Measurements from ENCODE around the gene ADAP1. TPM values are rescaled to one million over a fixed set of nuclear protein-coding genes. Genes with fewer than 3 reads are reported as not detected.

Gene ADAP1
- total and polyA plus RNA-seq, 2 donors: 6.2 to 9.4 TPM

DNA sequence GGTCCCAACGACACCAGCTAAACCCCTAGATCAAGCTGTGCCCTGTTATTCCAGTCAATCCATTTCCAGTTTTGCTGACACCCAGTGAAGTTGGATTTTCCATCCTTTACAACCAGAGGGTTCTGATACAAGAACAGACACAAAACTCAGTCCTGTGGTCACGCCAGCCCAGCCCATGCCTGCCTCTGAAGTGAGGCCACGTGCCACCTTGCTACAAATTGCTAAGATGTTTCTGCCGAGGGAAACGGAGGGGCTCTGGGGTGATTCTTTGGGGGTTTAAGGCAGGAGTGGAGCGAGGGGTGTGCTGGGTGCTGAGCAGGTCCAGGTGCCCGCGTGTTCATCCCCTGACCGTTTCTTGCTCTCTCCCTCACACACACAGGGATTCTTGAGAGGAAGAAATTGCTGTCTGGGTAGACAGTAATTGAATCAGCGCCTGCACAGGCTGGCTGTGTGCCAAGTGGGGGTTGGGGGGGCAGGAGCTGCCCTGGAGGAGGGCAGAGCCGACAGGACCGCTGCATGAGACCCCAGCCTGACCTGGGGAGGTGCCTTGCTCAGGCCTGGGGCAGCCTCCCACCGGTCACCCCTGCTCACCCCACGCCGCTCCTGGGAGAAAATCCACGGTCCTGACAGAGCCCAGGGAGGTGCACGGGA lies 38.1 kb downstream of the ADAP1 start:
- Histone ChIP-seq H3K27ac (ENCODE audit: low read depth in 1 of 2, low read length in 1 of 2) (no peak overlapping the region), H3K9me3 (ENCODE audit: control insufficient read depth in 2 of 2, insufficient read depth in 1 of 2, low read length in 1 of 2) (peaks cover 0 to 6% of the 10 kb centered on the region in 2 donors), H3K36me3 (ENCODE audit: control insufficient read depth in 2 of 2, insufficient read depth in 2 of 2, low read length in 1 of 2) (no peaks in the 10 kb centered on the region), H3K4me1 (ENCODE audit: control insufficient read depth in 2 of 2, insufficient read depth in 2 of 2, low read length in 2 of 2) (peaks cover 0 to 8% of the 10 kb centered on the region in 2 donors), H3K4me3 (ENCODE audit: low read length in 2 of 2) (no peak overlapping the region), H3K27me3 (ENCODE audit: control insufficient read depth in 2 of 2, insufficient read depth in 1 of 2, low read length in 1 of 2) (peaks cover 0 to 5% of the 10 kb centered on the region in 2 donors)
- WGBS: 85% methylated on average over 17 of the region's 17 CpGs
- DNase-seq (ENCODE audit: low read depth in 6 of 9, low spot score in 9 of 9): no peak

DNA sequence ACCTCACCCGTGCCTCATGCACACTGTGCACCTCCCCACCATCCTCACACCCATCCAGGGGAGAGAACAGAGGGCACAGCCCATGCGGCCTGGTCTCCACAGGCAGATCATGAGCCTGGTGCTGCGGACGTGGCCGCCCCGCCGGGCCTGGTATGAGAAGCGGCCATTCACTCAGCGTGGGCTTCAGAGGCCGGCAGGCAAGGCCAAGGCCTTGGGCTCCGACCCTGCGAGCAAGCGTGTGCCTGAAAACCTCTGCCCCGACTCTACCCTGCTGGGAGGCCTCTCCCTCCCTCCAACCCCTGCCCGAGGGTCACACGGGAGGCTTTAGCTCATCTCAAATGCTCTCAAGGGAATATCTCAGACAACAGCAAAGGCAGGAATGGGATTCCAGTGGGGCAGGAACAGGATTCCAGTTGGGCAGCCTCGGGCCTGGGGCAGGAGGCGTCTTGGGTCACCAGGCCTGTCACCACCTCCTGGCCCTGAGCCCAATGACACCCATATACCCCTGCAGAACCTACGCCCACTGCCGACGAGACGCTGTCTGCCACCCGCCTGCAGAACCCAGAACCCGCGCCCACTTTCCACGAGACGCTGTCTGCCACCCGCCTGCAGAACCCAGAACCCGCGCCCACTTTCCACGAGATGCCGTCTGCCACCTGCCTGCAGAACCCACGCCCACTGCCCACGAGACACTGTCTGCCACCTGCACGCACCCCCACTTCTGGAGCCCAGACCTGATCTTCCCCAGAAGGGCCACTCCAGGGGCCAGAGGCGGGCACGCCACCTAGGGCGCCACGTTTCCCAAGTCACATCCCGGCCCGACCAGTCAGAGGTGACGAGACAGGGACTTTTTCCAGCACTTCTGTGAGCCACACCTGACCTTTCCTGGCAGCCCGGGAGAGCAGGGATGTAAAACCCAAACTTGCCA lies 38.9 kb downstream of the ADAP1 start:
- DNase-seq (ENCODE audit: low read depth in 6 of 9, low spot score in 9 of 9): no peak
- Histone ChIP-seq H3K36me3 (ENCODE audit: control insufficient read depth in 2 of 2, insufficient read depth in 2 of 2, low read length in 1 of 2) (no peaks in the 10 kb centered on the region), H3K4me1 (ENCODE audit: control insufficient read depth in 2 of 2, insufficient read depth in 2 of 2, low read length in 2 of 2) (no peaks in the 10 kb centered on the region), H3K9me3 (ENCODE audit: control insufficient read depth in 2 of 2, insufficient read depth in 1 of 2, low read length in 1 of 2) (no peaks in the 10 kb centered on the region), H3K4me3 (ENCODE audit: low read length in 2 of 2) (no peak overlapping the region), H3K27ac (ENCODE audit: low read depth in 1 of 2, low read length in 1 of 2) (no peak overlapping the region), H3K27me3 (ENCODE audit: control insufficient read depth in 2 of 2, insufficient read depth in 1 of 2, low read length in 1 of 2) (peaks cover 2 to 13% of the 10 kb centered on the region in 2 donors)
- WGBS: 93% methylated on average over 43 of the region's 43 CpGs

DNA sequence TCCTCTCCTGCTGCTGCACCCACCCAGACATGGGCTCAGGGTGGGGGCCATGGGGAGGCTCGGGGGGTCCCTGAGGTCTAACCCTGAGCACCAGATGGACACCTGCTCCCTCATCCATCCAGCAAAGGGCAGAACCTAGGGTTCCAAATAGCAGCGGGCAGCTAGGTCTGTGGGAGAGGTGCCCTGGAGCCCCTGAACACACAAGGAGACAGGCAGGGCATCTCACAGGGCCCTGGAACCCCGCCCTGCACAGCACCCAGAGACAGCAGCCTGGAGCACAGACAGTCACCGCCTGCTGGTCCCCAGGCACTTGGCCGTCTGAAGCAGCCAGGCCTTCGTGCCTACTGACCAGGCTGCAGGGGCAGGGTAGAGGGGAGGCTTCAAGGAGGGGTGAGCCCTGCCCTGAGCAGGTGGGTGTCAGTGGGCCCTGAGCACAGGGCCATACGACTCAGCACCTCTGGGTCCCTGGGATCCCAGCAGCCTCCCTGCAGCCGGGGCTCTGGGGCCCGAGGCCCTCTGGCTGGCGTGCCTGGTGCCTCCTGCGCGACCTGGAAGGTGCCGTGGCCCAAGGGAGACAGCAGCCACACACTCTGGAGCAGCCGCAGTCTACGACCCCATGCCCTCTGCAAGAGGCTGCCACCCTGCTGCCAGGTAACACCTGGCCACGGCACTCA lies 39.8 kb downstream of the ADAP1 start:
- WGBS: 92% methylated on average over 16 of the region's 16 CpGs
- no peak for DNase-seq (ENCODE audit: low read depth in 6 of 9, low spot score in 9 of 9)
- no peaks in the 10 kb centered on the region for H3K9me3 ChIP-seq (ENCODE audit: control insufficient read depth in 2 of 2, insufficient read depth in 1 of 2, low read length in 1 of 2)
- no peak overlapping the region for H3K27ac ChIP-seq (ENCODE audit: low read depth in 1 of 2, low read length in 1 of 2)
- H3K4me1 ChIP-seq (ENCODE audit: control insufficient read depth in 2 of 2, insufficient read depth in 2 of 2, low read length in 2 of 2): no peaks in the 10 kb centered on the region
- H3K36me3 ChIP-seq (ENCODE audit: control insufficient read depth in 2 of 2, insufficient read depth in 2 of 2, low read length in 1 of 2): no peaks in the 10 kb centered on the region
- peaks cover 10 to 22% of the 10 kb centered on the region in 2 donors for H3K27me3 ChIP-seq (ENCODE audit: control insufficient read depth in 2 of 2, insufficient read depth in 1 of 2, low read length in 1 of 2)
- H3K4me3 ChIP-seq (ENCODE audit: low read length in 2 of 2): no peak overlapping the region

DNA sequence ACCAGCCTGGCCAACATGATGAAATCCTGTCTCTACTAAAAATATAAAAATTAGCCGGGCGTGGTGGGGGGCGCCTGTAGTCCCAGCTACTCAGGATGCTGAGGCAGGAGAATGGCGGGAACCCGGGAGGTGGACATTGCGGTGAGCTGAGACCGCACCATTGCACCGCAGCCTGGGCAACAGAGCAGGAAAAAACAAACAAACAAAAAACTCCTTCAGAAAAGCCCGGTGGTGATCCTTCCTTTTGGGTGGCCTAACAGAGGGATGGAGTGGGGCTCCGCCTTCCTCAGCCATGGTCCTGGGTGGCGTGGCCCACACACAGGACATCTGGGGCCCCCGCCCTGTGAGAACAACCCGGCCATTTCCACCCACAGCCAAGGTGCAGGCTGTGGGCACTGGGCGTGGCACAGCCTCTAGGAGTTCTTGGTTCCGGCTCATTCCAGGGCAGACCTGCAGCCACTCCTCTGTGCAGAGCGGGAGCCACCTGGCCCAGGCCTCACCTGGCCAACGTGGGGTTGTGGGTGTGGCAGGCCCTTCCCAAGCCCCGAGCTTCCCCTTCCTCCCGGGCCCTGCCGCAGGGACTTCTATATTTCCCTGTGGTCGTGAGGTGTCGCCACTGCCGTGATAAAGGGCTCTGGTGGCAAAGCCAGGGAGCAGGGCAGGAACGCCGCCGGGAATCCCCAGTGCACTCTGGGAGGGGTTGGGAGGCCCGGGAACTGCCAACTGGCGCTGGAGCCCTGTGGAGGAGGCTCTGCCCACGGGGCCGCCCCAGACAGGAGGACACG lies 40.6 kb downstream of the ADAP1 start:
- H3K4me3 ChIP-seq (ENCODE audit: low read length in 2 of 2): no peak overlapping the region
- no peaks in the 10 kb centered on the region for H3K4me1 ChIP-seq (ENCODE audit: control insufficient read depth in 2 of 2, insufficient read depth in 2 of 2, low read length in 2 of 2)
- no peak for DNase-seq (ENCODE audit: low read depth in 6 of 9, low spot score in 9 of 9)
- WGBS: 91% methylated on average over 31 of the region's 31 CpGs
- H3K9me3 ChIP-seq (ENCODE audit: control insufficient read depth in 2 of 2, insufficient read depth in 1 of 2, low read length in 1 of 2): no peaks in the 10 kb centered on the region
- no peak overlapping the region for H3K27ac ChIP-seq (ENCODE audit: low read depth in 1 of 2, low read length in 1 of 2)
- peaks cover 15 to 28% of the 10 kb centered on the region in 2 donors for H3K27me3 ChIP-seq (ENCODE audit: control insufficient read depth in 2 of 2, insufficient read depth in 1 of 2, low read length in 1 of 2)
- no peaks in the 10 kb centered on the region for H3K36me3 ChIP-seq (ENCODE audit: control insufficient read depth in 2 of 2, insufficient read depth in 2 of 2, low read length in 1 of 2)

DNA sequence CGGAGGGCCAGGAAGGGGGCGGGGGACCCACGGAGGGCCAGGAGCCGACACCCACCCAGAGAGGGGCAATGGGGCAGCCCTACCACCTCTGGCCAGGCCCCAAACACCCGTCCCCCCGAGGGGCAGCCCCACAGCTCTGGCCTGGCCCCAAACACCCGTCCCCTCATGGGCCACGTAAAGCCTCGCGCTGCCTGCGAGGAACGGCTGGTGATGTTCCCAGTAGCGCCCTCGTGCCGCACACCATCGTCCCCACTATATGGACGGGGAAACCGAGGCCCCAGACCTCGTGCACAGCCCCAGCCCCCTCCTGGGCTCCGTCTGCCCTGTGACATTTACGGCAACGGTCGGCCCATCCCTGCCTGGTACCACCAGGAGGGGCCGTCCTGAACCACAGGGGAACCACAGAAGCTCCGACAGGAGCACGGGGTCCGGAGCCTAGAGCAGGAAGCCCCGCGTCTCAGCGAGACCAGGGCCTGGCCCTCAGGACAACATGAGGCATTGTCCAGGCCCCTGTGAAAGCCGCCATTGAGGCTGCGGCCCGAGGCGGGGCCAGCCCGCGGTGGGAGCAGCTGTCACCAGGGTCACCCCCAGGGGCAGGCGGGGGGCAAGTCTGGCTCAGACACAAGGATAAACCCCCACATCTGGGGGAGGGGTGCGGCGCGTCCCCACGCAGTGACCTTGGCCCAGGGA lies 42.5 kb downstream of the ADAP1 start:
- DNase-seq (ENCODE audit: low read depth in 6 of 9, low spot score in 9 of 9): no peak
- 92% methylated on average over 41 of the region's 41 CpGs for WGBS
- no peak overlapping the region for H3K4me3 ChIP-seq (ENCODE audit: low read length in 2 of 2)
- no peaks in the 10 kb centered on the region for H3K9me3 ChIP-seq (ENCODE audit: control insufficient read depth in 2 of 2, insufficient read depth in 1 of 2, low read length in 1 of 2)
- H3K36me3 ChIP-seq (ENCODE audit: control insufficient read depth in 2 of 2, insufficient read depth in 2 of 2, low read length in 1 of 2): no peaks in the 10 kb centered on the region
- peaks cover 23 to 42% of the 10 kb centered on the region in 2 donors for H3K27me3 ChIP-seq (ENCODE audit: control insufficient read depth in 2 of 2, insufficient read depth in 1 of 2, low read length in 1 of 2)
- H3K4me1 ChIP-seq (ENCODE audit: control insufficient read depth in 2 of 2, insufficient read depth in 2 of 2, low read length in 2 of 2): no peaks in the 10 kb centered on the region
- no peak overlapping the region for H3K27ac ChIP-seq (ENCODE audit: low read depth in 1 of 2, low read length in 1 of 2)

DNA sequence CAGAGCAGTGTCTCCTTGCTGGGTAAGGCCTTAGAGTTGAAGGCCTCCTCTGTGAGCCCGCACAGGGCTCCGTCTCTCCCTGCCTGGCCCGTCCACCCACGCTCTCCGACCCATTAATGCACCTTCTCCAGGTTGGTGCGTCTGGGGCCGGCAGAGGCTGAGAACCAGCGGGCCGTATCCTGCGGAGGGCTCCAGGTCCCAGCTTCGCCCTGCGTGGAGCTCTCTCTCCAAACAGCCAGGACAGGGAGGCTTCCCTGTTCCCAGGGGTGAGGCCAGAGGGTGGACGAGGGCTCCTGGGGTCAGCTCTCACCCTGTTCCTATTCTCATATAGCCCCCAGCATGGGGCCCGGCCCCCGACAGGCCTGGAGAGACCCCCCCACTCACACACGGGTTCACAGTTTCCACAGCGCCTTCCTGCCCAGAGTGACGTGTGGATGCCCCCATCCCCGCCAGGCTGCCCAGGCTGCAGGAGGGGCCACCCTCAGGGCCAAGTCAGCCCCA lies 43.5 kb downstream of the ADAP1 start:
- Histone ChIP-seq H3K9me3 (ENCODE audit: control insufficient read depth in 2 of 2, insufficient read depth in 1 of 2, low read length in 1 of 2) (no peaks in the 10 kb centered on the region), H3K27ac (ENCODE audit: low read depth in 1 of 2, low read length in 1 of 2) (no peak overlapping the region), H3K4me1 (ENCODE audit: control insufficient read depth in 2 of 2, insufficient read depth in 2 of 2, low read length in 2 of 2) (no peaks in the 10 kb centered on the region), H3K36me3 (ENCODE audit: control insufficient read depth in 2 of 2, insufficient read depth in 2 of 2, low read length in 1 of 2) (no peaks in the 10 kb centered on the region), H3K27me3 (ENCODE audit: control insufficient read depth in 2 of 2, insufficient read depth in 1 of 2, low read length in 1 of 2) (peaks cover 23 to 42% of the 10 kb centered on the region in 2 donors), H3K4me3 (ENCODE audit: low read length in 2 of 2) (no peak overlapping the region)
- DNase-seq (ENCODE audit: low read depth in 6 of 9, low spot score in 9 of 9): no peak
- 84% methylated on average over 19 of the region's 19 CpGs for WGBS

DNA sequence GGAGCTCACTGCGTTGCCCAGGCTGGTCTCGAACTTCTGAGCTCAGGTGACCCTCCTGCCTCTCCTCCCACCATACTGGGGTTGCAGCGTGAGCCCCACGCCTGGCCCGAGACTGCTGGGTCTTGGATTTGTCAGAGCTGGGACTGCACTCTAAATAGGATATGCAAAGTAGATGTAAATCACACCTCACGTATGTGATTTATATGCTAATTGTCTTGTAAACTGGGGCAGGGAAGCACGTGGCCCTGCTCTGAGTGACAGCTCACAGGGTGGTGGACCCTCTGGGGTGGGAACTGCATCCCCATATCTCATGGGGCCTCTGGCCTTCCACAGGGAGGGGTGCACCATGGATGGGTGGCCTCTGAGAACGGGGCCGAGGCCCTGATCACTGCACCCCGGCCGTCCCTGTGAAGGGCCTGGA lies 44.0 kb downstream of the ADAP1 start:
- H3K9me3 ChIP-seq (ENCODE audit: control insufficient read depth in 2 of 2, insufficient read depth in 1 of 2, low read length in 1 of 2): no peaks in the 10 kb centered on the region
- no peak for DNase-seq (ENCODE audit: low read depth in 6 of 9, low spot score in 9 of 9)
- H3K4me3 ChIP-seq (ENCODE audit: low read length in 2 of 2): no peak overlapping the region
- H3K4me1 ChIP-seq (ENCODE audit: control insufficient read depth in 2 of 2, insufficient read depth in 2 of 2, low read length in 2 of 2): no peaks in the 10 kb centered on the region
- no peaks in the 10 kb centered on the region for H3K36me3 ChIP-seq (ENCODE audit: control insufficient read depth in 2 of 2, insufficient read depth in 2 of 2, low read length in 1 of 2)
- peaks cover 23 to 42% of the 10 kb centered on the region in 2 donors for H3K27me3 ChIP-seq (ENCODE audit: control insufficient read depth in 2 of 2, insufficient read depth in 1 of 2, low read length in 1 of 2)
- WGBS: 84% methylated on average over 11 of the region's 11 CpGs
- no peak overlapping the region for H3K27ac ChIP-seq (ENCODE audit: low read depth in 1 of 2, low read length in 1 of 2)

Data from thymus (tissue), 11 donors.